ENCODE results near the gene CCR9.
A peak's percentile ranks its signal among the peaks of the same experiment; 100 is the strongest.

- no peak for TF ChIP-seq ZNF274 (IDR thresholded peaks at IDR 0.05; ENCODE audit: insufficient read depth, insufficient read length)
- TF ChIP-seq POLR2AphosphoS5 (IDR thresholded peaks at IDR 0.05; ENCODE audit: low read length), result peak; percentile 19; the same call in 1 of the 2 replicates
- TF ChIP-seq, protein P1, sequence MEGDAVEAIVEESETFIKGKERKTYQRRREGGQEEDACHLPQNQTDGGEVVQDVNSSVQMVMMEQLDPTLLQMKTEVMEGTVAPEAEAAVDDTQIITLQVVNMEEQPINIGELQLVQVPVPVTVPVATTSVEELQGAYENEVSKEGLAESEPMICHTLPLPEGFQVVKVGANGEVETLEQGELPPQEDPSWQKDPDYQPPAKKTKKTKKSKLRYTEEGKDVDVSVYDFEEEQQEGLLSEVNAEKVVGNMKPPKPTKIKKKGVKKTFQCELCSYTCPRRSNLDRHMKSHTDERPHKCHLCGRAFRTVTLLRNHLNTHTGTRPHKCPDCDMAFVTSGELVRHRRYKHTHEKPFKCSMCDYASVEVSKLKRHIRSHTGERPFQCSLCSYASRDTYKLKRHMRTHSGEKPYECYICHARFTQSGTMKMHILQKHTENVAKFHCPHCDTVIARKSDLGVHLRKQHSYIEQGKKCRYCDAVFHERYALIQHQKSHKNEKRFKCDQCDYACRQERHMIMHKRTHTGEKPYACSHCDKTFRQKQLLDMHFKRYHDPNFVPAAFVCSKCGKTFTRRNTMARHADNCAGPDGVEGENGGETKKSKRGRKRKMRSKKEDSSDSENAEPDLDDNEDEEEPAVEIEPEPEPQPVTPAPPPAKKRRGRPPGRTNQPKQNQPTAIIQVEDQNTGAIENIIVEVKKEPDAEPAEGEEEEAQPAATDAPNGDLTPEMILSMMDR (IDR thresholded peaks at IDR 0.05 in 2 of 3, conservative IDR thresholded peaks at IDR 0.05 in 1 of 3; ENCODE audit: control insufficient read depth in 2 of 3, extremely low read depth in 1 of 3, insufficient read depth in 1 of 3, low read depth in 3 of 3, low read length in 3 of 3), result no peak
- TF ChIP-seq EZH2 (IDR thresholded peaks at IDR 0.05; ENCODE audit: borderline replicate concordance, control insufficient read depth, low read depth, low read length), result no peak
- TF ChIP-seq NR2C1 (IDR thresholded peaks at IDR 0.05), result 0 out of 2 replicates have a peak, but pooled peaks have one; percentile 7
- TF ChIP-seq, protein P2, sequence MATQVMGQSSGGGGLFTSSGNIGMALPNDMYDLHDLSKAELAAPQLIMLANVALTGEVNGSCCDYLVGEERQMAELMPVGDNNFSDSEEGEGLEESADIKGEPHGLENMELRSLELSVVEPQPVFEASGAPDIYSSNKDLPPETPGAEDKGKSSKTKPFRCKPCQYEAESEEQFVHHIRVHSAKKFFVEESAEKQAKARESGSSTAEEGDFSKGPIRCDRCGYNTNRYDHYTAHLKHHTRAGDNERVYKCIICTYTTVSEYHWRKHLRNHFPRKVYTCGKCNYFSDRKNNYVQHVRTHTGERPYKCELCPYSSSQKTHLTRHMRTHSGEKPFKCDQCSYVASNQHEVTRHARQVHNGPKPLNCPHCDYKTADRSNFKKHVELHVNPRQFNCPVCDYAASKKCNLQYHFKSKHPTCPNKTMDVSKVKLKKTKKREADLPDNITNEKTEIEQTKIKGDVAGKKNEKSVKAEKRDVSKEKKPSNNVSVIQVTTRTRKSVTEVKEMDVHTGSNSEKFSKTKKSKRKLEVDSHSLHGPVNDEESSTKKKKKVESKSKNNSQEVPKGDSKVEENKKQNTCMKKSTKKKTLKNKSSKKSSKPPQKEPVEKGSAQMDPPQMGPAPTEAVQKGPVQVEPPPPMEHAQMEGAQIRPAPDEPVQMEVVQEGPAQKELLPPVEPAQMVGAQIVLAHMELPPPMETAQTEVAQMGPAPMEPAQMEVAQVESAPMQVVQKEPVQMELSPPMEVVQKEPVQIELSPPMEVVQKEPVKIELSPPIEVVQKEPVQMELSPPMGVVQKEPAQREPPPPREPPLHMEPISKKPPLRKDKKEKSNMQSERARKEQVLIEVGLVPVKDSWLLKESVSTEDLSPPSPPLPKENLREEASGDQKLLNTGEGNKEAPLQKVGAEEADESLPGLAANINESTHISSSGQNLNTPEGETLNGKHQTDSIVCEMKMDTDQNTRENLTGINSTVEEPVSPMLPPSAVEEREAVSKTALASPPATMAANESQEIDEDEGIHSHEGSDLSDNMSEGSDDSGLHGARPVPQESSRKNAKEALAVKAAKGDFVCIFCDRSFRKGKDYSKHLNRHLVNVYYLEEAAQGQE (IDR thresholded peaks at IDR 0.05; ENCODE audit: low read depth, low read length), result no peak
- TF ChIP-seq EP300 (IDR thresholded peaks at IDR 0.05; ENCODE audit: borderline replicate concordance in 1 of 2, control insufficient read depth in 1 of 2, low read depth in 2 of 2, low read length in 2 of 2), result peak; percentile 78 to 82; a peak in 3 of 4 replicates
- no peak for TF ChIP-seq FOS (IDR thresholded peaks at IDR 0.05; ENCODE audit: borderline replicate concordance, extremely low read depth, insufficient read length)
- no peak for TF ChIP-seq NFYA (IDR thresholded peaks at IDR 0.05; ENCODE audit: borderline replicate concordance, low read depth, low read length)
- TF ChIP-seq, protein P3, sequence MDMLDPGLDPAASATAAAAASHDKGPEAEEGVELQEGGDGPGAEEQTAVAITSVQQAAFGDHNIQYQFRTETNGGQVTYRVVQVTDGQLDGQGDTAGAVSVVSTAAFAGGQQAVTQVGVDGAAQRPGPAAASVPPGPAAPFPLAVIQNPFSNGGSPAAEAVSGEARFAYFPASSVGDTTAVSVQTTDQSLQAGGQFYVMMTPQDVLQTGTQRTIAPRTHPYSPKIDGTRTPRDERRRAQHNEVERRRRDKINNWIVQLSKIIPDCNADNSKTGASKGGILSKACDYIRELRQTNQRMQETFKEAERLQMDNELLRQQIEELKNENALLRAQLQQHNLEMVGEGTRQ (IDR thresholded peaks at IDR 0.05; ENCODE audit: borderline replicate concordance, low read depth, low read length), result no peak
- no peak for TF ChIP-seq YY1 (IDR thresholded peaks at IDR 0.05; ENCODE audit: low read depth, low read length)
These were observed 5.0 kb upstream of the CCR9 start for GRCh38 chr3:45881078-45882022.
